Neural cell (in vitro differentiated cells): ENCODE measurements around the gene MAML3. TPM values are rescaled to one million over a fixed set of nuclear protein-coding genes. Genes with fewer than 3 reads are reported as not detected.

Experiments used
- H2AFZ ChIP-seq: fragments of 200-600, 300-800 bp; sonication (generic), shearing (Covaris generic); 2 replicates; pipeline ENCODE4 v1.6.0; 2014; ENCODE audit warnings: low read depth, mild to moderate bottlenecking, antibody characterized with exemption, low read length, moderate library complexity
- H3F3A ChIP-seq: fragments of 200-600 bp; shearing (Covaris generic); 2 replicates; pipeline ENCODE4 v1.6.1; 2016; ENCODE audit warnings: mild to moderate bottlenecking, moderate library complexity, mixed read lengths, antibody characterized with exemption, low read length; ENCODE audit not compliant: insufficient read depth, poor library complexity, severe bottlenecking
- H3K27ac ChIP-seq: fragments of 200-600, 300-800 bp; sonication (generic), shearing (Covaris generic); 2 replicates; pipeline ENCODE4 v1.5.1; 2014; ENCODE audit warnings: mild to moderate bottlenecking, low read length, moderate library complexity
- H3K27me3 ChIP-seq: fragments of 300-800, 200-600 bp; sonication (generic), shearing (Covaris generic); 2 replicates; pipeline ENCODE4 v1.6.0; 2014; ENCODE audit warnings: mild to moderate bottlenecking, low read depth, low read length, moderate library complexity; ENCODE audit not compliant: insufficient read depth
- H3K36me3 ChIP-seq: fragments of 300-800, 200-600 bp; sonication (generic), shearing (Covaris generic); 2 replicates; pipeline ENCODE4 v1.5.1; 2014; ENCODE audit warnings: mild to moderate bottlenecking, antibody characterized with exemption, low read length, moderate library complexity; ENCODE audit not compliant: insufficient read depth
- H3K4me2 ChIP-seq: fragments of 300-800, 200-600 bp; sonication (generic), shearing (Covaris generic); 2 replicates; pipeline ENCODE4 v1.6.0; 2014; ENCODE audit warnings: mild to moderate bottlenecking, low read length
- H3K4me3 ChIP-seq: fragments of 300-800, 200-600 bp; sonication (generic), shearing (Covaris generic); 2 replicates; pipeline ENCODE4 v1.5.1; 2014; ENCODE audit warnings: mild to moderate bottlenecking, low read length, moderate library complexity
- H3K79me2 ChIP-seq: fragments of 200-600 bp; shearing (Covaris generic); replicated peaks from 2 replicates; pipeline ENCODE4 v1.6.0; 2014; ENCODE audit warnings: mild to moderate bottlenecking, low read length, moderate library complexity; ENCODE audit not compliant: insufficient read depth
- H3K9ac ChIP-seq: fragments of 300-800, 200-600 bp; sonication (generic), shearing (Covaris generic); 2 replicates; pipeline ENCODE4 v1.6.1; 2016; ENCODE audit warnings: mild to moderate bottlenecking, low read length, mixed read lengths
- H3K9me2 ChIP-seq: fragments of 200-600 bp; shearing (Covaris generic); 2 replicates; pipeline ENCODE4 v1.6.1; 2016; ENCODE audit warnings: mild to moderate bottlenecking, low read length, mixed read lengths; ENCODE audit not compliant: insufficient read depth
- H3K9me3 ChIP-seq: fragments of 200-600, 300-800 bp; sonication (generic), shearing (Covaris generic); 2 replicates; pipeline ENCODE4 v1.6.1; 2016; ENCODE audit warnings: mild to moderate bottlenecking, mixed run types, low read length, moderate library complexity, mixed read lengths
- H4K20me1 ChIP-seq: fragments of 200-600 bp; shearing (Covaris generic); 2 replicates; pipeline ENCODE4 v1.6.1; 2016; ENCODE audit warnings: mild to moderate bottlenecking, mixed run types; ENCODE audit not compliant: insufficient read depth
- EP300 ChIP-seq: fragments of 450-650 bp; conservative IDR thresholded peaks from 2 replicates; pipeline ENCODE4 v1.6.1; 2014; ENCODE audit warnings: antibody characterized with exemption, mild to moderate bottlenecking, moderate library complexity; ENCODE audit not compliant: poor library complexity, severe bottlenecking
- EZH2 ChIP-seq: fragments of 200-600, 300-800 bp; shearing (Covaris generic), sonication (generic); IDR thresholded peaks from 2 replicates; pipeline ENCODE4 v1.6.1; 2014; ENCODE audit warnings: antibody characterized with exemption, low read length, borderline replicate concordance, mild to moderate bottlenecking; ENCODE audit not compliant: insufficient read depth, poor library complexity, severe bottlenecking
- MXI1 ChIP-seq: fragments of 450-650 bp; conservative IDR thresholded peaks from 2 replicates; pipeline ENCODE4 v1.6.1; 2014; ENCODE audit warnings: antibody characterized with exemption, mild to moderate bottlenecking; ENCODE audit not compliant: poor library complexity, severe bottlenecking
- POLR2AphosphoS5 ChIP-seq: IDR thresholded peaks from 2 replicates; pipeline ENCODE4 v1.6.1; 2012
- RAD21 ChIP-seq: fragments of 450-650 bp; conservative IDR thresholded peaks from 2 replicates; pipeline ENCODE4 v1.6.1; 2014; ENCODE audit warnings: antibody characterized with exemption, mild to moderate bottlenecking, moderate library complexity
- SMC3 ChIP-seq: fragments of 450-650 bp; conservative IDR thresholded peaks from 2 replicates; pipeline ENCODE4 v1.6.1; 2014; ENCODE audit warnings: antibody characterized with exemption, mild to moderate bottlenecking, moderate library complexity; ENCODE audit not compliant: poor library complexity
- TAF1 ChIP-seq: IDR thresholded peaks from 2 replicates; pipeline ENCODE4 v1.6.1; 2012; ENCODE audit warnings: low read depth
- polyA plus RNA-seq: library from polyadenylated mRNA; depleted of rRNA; stranded (reverse); fragments of >200 nt; gene quantifications from 2 replicates; pipeline ENCODE4 v1.2.3, GENCODE V29; 2014
- TF ChIP-seq, protein P1 (sequence below): fragments of 450-650 bp; IDR thresholded peaks from 2 replicates; pipeline ENCODE4 v1.5.1; 2014; ENCODE audit warnings: antibody characterized with exemption, mild to moderate bottlenecking, moderate library complexity; ENCODE audit not compliant: poor library complexity, severe bottlenecking
- TF ChIP-seq, protein P2 (sequence below): IDR thresholded peaks from 2 replicates; pipeline ENCODE4 v1.6.1; 2012; ENCODE audit warnings: borderline replicate concordance

MAML3 gene
- polyA plus RNA-seq, 1 donor from 2014 or later = 10.2 TPM

DNA sequence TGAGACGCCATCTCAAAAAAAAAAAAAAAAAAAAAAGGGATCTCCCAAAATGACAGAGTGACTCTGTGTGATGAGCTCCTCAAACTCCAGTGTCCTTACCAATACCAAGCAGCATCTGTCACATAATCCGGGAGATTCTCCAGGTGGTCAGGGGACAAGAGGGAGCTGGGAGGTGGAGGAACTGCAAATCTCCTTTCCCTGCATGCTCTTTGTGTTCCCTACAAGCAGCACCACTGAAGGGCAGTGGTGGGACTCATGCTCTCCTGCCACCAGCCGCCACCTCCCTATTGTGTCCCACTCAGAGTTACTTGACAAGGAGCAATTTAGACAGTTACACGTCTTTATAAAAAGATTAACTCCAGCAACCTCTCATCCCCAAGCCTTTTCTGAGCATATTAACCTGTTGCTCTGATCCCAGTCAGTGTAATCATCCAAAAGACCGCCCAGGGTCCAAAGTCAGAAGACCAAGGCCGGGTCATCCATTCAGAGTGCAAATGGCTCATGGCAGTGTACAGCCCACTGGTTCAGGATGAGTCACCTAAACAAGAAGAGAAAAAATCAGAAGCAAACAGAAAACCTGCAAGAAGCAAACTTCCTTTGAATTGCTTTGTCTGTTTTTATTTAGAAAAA, 464.8 kb downstream of the MAML3 start:
- Histone ChIP-seq H2AFZ (no peak overlapping the region), H4K20me1 (no peaks in the 10 kb centered on the region), H3K9me3 (no peaks in the 10 kb centered on the region), H3K4me3 (no peak overlapping the region), H3K79me2 (no peaks in the 10 kb centered on the region), H3K27me3 (no peaks in the 10 kb centered on the region), H3F3A (no peaks in the 10 kb centered on the region), H3K9me2 (no peaks in the 10 kb centered on the region), H3K36me3 (no peaks in the 10 kb centered on the region), H3K27ac (no peak overlapping the region), H3K9ac (no peak overlapping the region), H3K4me2 (no peak overlapping the region)
- TF ChIP-seq, protein P1, sequence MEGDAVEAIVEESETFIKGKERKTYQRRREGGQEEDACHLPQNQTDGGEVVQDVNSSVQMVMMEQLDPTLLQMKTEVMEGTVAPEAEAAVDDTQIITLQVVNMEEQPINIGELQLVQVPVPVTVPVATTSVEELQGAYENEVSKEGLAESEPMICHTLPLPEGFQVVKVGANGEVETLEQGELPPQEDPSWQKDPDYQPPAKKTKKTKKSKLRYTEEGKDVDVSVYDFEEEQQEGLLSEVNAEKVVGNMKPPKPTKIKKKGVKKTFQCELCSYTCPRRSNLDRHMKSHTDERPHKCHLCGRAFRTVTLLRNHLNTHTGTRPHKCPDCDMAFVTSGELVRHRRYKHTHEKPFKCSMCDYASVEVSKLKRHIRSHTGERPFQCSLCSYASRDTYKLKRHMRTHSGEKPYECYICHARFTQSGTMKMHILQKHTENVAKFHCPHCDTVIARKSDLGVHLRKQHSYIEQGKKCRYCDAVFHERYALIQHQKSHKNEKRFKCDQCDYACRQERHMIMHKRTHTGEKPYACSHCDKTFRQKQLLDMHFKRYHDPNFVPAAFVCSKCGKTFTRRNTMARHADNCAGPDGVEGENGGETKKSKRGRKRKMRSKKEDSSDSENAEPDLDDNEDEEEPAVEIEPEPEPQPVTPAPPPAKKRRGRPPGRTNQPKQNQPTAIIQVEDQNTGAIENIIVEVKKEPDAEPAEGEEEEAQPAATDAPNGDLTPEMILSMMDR = no peak
- TF ChIP-seq EZH2 (no peak), EP300 (no peak), RAD21 (no peak), MXI1 (no peak), SMC3 (no peak), POLR2AphosphoS5 (no peak)
- TF ChIP-seq, protein P2, sequence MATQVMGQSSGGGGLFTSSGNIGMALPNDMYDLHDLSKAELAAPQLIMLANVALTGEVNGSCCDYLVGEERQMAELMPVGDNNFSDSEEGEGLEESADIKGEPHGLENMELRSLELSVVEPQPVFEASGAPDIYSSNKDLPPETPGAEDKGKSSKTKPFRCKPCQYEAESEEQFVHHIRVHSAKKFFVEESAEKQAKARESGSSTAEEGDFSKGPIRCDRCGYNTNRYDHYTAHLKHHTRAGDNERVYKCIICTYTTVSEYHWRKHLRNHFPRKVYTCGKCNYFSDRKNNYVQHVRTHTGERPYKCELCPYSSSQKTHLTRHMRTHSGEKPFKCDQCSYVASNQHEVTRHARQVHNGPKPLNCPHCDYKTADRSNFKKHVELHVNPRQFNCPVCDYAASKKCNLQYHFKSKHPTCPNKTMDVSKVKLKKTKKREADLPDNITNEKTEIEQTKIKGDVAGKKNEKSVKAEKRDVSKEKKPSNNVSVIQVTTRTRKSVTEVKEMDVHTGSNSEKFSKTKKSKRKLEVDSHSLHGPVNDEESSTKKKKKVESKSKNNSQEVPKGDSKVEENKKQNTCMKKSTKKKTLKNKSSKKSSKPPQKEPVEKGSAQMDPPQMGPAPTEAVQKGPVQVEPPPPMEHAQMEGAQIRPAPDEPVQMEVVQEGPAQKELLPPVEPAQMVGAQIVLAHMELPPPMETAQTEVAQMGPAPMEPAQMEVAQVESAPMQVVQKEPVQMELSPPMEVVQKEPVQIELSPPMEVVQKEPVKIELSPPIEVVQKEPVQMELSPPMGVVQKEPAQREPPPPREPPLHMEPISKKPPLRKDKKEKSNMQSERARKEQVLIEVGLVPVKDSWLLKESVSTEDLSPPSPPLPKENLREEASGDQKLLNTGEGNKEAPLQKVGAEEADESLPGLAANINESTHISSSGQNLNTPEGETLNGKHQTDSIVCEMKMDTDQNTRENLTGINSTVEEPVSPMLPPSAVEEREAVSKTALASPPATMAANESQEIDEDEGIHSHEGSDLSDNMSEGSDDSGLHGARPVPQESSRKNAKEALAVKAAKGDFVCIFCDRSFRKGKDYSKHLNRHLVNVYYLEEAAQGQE = no peak

DNA sequence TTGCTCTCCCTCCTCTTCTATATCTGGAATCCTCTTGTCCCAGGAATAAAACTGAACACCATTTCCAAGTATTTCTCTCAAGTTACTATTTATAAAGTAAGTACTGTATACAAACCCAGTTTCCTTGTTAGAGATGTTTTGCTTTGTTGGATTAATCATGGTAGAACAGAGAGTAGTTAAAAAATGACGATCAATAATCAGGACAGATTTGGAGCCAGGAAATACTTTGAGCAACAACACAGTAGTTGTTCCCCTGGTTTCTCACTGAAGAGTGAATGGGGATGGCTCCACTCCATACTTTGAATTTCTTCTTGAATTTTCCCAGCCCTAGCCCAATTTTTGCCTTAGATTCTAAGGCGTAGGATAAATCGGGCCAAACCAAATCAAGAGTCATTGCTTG, 467.0 kb downstream of the MAML3 start:
- H3K9ac ChIP-seq = no peak overlapping the region
- no peaks in the 10 kb centered on the region for H3F3A ChIP-seq
- H3K27ac ChIP-seq = no peak overlapping the region
- TF ChIP-seq POLR2AphosphoS5 (no peak), RAD21 (no peak), EP300 (no peak), MXI1 (no peak), TAF1 (no peak), SMC3 (no peak), EZH2 (no peak)
- TF ChIP-seq, protein P2 = no peak
- TF ChIP-seq, protein P1 = no peak
- no peak overlapping the region for H3K4me2 ChIP-seq
- no peaks in the 10 kb centered on the region for H3K9me3 ChIP-seq
- H3K4me3 ChIP-seq = no peak overlapping the region
- no peaks in the 10 kb centered on the region for H3K9me2 ChIP-seq
- no peaks in the 10 kb centered on the region for H3K79me2 ChIP-seq
- H2AFZ ChIP-seq = no peak overlapping the region
- H4K20me1 ChIP-seq = no peaks in the 10 kb centered on the region
- H3K36me3 ChIP-seq = no peaks in the 10 kb centered on the region
- no peaks in the 10 kb centered on the region for H3K27me3 ChIP-seq
